CD4-positive, alpha-beta T cell treated with Interferon gamma for 1 hour (primary cell): ENCODE results near the gene ZNF365.
"Not testable (repeated sequence)": the region's sequence is repeated elsewhere in the genome, so short reads cannot be mapped to it uniquely, and the experiment has no call there.

Source experiments
- DNase-seq: peaks from one replicate; pipeline ENCODE4 v3.0.0-alpha.2; 2020

The ZNF365 gene, protein sequence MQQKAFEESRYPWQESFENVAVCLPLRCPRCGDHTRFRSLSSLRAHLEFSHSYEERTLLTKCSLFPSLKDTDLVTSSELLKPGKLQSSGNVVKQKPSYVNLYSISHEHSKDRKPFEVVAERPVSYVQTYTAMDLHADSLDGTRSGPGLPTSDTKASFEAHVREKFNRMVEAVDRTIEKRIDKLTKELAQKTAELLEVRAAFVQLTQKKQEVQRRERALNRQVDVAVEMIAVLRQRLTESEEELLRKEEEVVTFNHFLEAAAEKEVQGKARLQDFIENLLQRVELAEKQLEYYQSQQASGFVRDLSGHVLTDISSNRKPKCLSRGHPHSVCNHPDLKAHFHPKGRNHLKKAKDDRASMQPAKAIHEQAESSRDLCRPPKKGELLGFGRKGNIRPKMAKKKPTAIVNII

DNA sequence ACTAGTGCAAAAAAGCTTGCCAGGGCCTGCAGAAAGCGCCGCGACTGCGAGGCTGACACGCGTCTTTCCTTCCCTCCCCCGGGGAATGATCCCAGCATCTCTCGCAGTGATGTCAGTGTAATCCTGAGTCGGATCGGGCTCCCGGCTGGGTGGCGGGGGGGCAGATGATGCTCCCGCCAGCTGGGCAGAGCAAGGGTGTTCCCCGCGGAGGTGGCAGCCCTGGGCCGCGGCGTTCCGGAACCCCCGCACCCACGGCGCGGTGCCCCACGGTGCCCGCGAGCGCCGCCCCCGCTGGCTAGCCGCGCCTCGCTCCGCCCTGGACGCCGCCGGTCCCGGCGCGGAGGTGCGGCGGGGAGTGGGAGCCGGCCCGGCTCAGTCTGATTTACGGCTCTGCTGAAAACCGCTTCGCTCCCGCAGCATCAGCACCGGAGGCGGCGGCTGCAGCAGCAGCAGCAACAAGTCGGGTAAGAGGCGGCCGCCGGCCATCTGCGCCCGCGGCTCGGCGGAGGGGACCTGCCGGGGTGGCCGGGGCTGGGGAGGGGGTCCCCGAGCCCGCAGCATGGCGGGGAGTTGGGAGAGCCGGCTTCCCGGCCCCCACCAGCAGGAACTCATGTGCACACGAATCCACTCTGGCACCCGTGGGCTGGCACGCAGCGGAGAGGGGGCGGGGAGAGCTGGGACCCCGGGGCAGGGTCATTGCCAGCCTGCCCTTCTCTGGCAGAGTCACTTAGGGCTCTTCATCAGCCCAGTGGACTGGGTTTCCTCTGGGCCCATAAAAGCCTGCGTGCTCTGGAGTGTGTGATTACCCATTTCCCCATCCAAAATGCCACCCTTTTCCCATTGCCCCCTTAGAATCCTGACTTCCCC, at the start of gene ZNF365:
TSS of gene ZNF365 (plus strand) at position 375 of the 867 bp plus-strand sequence. CDS start 1,825 bp downstream, outside the sequence.
- peak; percentile 22 for DNase-seq

DNA sequence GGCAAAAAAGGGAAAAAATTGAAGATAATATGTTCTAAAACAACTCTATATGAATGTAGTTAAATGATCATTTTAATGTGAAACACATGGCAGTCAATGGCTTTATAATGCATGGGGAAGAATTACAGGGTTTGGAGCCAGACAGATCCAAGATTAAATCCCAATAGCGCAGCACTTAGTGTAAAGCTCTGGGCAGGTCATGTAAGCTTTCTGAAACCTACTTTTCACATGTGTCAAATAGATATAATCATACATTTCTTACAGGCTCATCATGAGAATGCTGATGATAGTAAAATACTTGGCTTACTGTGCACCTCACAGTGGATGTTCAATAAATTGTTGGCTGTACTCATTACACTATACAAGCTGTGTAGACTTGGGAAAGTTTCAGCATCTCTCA, 48.0 kb upstream of the ZNF365 start:
- no peak for DNase-seq

DNA sequence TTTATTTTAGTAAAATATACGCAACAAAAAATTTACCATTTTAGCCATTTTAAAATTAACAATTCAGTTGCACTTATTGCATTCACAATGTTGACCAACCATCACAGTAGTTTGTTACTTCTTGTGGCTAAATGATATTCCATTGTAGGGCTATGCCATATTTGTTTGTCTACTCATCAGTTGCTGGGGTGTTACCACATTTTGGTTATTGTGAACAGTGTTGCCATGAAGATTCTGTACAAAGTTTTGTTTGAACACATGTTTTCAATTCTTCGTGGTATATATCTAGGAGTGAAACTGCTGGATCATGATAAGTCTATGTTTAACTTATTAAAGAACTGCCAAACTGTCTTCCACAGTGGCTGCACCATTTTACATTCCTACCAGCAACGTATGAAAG, 46.3 kb upstream of the ZNF365 start:
- no peak for DNase-seq

DNA sequence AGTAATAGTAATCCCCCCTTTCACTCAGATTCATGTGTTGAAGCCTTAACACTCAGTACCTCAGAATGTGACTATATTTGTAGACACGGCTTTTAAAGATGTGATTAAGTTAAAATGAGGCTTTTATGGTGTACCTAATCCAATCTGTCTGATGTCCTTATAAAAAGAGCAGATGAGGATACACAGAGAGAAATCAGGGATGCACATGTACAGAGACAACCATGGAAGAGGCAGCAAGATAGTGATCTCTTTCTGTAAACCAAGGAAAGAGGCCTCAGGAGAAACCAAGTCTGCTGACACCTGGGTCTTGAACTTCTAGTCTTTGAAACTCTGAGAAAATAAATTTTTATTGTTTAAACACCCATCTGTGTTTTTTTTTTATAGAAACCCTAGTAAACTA, 44.0 kb upstream of the ZNF365 start:
- DNase-seq = no peak

DNA sequence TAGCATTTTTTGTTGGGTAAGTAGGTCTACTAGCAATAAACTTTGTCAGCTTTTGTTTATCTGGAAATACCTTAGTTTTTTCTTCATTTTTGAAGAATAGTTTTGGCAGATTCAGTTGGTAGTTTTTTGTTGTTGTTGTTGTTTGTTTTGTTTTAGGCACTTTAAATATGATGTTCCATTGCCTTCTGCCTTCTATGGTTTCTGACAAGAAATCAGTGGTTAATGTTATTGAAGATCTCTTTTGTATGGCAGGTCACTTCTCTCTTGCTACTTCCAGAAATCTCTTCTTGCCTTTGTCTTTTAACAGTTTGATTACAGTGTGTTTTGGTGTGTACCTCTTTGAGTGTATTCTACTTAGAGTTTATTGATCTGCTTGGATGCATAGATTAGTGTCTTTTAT, 41.8 kb upstream of the ZNF365 start:
- no peak for DNase-seq

DNA sequence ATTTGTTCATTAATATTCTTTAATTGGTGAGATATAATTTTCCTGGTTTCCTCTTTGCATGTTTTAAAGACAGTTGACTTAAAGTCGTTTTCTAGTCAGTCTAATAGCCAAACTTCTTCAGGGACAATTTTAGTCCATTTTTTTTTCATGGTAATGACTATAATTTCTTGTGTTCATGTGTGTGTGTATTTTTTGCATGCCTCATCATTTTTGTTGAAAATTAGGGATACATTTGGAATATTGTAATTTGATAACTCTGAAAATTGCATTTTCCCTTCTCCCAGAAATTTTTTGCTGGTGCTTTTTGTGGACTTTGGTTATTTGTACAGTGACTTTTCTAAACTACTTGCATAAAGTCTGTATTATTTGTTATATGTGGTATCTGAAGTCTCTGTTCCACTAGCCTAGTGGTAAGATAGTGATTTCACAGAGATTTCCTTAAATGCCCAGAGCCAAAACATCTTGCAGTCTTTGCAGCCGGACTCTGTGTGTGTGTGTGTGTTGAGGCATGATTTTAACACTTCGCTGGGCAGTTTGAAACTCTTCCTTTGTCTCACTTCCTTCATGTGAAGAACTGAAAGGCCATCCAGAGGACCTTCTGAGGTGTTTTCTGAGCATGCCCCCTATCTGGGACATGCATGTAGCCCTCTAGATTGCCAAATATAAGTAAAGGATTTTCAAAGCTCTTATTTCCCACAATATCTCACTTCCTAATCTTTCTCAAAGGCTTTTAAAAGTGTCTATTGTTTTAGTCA, 40.9 kb upstream of the ZNF365 start:
- no peak for DNase-seq

DNA sequence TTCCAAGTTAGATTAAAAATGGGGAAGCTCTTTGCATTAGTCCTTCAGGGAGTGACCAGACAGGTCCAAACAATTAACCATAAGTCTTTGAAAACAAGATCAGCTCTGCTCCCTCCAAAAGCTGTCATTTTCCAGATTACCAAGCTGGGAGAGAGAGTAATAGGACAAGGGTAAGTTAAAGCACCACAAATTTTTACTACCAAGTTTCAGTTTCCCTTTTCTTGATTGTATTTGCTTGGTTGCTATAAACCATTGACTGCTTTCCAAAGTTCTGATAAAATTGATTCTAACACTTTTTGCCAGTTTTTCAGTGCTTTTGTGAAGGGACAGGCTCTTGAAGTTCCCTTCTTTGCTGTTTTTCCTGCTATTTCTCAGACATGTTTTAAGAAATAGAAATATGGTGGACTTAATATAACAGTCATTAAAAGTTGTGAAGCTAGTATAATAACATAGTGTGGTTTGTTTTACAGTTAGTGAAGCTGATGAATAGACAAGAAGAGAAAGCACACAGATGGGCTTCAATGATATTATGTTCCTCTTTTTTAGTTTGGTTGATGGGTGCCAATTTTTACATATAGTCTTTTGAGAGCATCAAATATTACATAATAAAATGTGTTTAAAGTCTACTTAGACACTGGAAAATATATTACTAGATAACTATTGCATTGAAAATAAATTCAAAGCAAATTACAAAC, 40.0 kb upstream of the ZNF365 start:
- no peak for DNase-seq

DNA sequence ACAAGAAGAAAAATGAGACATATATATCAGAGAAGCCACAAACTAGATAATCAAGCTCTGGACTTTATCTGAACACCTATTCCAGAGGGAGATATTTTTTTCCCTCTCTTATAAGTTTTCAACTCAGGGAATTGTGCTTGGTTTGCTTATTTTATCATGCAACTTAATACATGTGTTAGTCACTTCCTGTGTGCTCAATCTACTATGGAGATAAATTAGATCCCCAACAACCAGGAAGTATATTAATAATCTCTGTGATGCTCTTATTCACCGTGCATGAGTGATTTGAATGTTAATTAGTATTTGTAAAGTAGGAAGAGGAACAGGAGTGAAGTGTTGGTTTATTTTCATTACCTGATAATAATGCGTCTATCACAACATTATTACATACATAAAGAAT, 38.8 kb upstream of the ZNF365 start:
- no peak for DNase-seq

DNA sequence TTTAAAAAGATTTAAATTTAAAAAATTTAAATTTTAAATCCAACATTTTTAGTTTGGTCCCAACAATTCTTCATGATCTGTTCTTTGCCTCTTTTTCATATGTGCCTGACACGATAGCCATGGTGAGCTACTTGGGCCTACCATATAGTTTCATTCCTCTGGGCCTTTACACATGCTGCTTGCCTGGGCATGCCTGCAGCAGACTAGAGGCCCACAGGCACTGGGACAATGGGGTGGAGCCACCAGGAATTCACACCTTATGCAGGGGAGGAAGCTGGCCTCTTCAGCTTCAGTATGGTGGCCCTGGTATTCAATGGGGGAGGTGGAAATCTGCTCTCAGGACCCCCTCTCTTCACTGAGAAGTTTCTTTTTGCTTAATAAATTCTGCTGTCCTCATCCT, 37.8 kb upstream of the ZNF365 start:
- DNase-seq = no peak

DNA sequence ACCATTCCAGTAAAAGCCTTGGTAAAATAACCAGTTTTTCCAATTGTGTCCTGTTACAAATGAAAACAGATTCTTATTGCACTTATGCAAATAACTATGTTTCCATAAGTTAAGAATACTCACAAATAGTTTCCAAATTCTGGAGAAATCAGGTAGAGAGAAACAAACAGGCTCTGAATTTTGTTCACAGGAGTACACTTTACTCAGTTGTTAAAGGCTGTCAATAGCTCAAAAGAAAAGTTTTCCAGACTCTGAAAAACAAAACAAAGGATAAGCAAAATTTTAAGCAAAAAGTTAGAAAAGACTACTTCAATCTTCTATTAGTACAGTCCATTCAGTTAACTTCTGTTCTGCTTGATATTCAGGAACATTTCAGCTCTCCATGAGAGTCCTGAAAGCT, 32.8 kb upstream of the ZNF365 start:
- no peak for DNase-seq

DNA sequence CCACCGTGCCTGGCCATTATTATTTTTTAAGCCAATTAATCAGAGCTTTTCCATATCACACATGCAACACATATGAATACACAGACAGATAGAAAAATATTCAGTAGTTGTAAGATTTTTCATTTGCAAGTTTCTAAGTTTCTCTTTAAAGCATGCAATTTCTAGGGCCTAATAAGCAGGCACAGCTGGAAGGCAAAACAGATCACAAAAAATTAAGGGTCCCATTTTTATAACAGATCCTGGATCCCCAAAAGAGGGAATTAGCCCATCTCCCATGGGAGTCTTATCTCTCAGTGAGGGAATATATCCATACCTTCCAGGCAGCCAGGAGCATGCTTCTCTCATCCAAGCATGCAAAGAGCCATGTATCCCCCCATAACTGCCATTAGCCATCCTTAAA, 31.2 kb upstream of the ZNF365 start:
- no peak for DNase-seq

DNA sequence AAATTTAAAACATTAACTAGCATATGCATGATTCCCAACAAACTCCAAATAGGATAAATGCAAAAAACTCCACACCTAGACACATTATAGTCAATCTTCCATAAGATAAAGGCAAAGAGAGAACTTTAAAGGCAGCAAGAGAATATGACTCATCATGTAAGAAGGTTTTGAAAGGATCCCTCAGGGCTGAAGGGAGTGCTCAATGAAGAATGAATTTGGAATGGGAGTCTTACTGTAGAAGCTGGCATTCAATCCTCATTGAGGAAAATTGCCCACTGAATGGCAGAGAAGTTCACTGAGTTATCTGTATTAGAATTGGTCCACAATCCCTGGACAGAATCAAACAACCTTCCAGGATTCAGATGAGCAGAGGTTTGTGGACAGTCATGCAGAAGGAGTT, 26.1 kb upstream of the ZNF365 start:
- no peak for DNase-seq

DNA sequence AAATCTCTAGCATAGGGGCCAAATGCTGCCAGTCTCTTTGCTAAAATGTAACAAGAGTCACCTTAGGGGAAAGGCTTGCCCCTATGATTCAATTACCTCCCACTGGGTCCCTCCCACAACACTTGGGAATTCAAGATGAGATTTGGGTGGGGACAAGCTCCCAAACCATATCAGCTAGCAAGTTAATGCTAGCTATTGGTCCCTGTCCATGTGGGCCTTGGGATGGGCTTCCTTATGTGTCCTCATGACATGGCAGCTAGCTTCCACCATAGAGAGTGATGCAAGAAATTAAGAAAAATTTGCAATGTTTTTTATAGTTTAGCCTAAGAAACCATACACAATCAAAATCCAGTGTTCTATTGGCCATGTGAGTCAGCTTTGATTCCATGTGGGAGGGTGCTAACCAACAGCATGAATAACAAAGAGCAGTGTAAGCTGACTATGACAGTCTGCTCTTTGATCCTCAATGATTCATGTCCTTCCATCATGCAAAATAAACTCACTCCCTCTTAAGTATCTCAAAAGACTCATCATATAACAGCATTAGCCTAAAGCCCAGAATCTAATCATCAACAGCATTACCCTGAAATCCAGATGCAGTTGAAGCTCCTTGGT, 21.7 kb upstream of the ZNF365 start:
- DNase-seq = no peak

DNA sequence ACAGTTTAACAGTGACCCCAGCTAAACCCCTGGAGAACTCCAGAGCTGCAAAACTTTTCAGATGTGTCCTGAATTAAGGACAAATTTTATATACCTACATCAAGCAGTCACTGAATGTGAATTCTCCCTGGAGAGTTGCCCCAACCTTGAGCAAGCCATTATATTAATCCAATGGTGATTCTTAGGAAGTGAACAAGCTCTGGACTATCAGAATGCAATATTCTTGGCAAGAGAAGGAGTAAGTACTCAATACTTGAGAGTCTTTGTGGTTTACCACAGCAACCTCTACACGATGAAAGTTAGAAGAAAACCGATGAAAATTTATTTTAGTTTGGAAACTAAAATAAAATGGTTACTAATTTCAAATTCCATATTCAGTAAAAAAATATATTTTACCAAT, 19.3 kb upstream of the ZNF365 start:
- DNase-seq = no peak

DNA sequence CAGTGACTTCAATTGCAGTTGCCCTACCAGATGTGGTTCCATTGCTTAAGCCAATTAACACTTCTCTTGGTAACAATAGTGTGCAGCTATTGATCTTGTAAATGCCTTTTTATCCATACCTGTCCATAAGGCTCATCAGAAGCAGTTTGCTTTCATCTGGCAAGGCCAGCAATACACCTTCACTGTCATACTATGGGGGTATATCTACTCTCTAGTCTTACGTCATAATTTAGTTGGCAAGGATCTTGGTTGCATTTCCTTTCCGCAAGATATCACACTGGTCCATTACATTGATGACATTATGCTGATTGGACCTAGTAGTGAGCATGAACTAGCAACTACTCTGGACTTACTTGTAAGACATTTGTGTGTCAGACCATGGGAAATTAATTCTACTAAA, 17.7 kb upstream of the ZNF365 start:
- DNase-seq = no peak

DNA sequence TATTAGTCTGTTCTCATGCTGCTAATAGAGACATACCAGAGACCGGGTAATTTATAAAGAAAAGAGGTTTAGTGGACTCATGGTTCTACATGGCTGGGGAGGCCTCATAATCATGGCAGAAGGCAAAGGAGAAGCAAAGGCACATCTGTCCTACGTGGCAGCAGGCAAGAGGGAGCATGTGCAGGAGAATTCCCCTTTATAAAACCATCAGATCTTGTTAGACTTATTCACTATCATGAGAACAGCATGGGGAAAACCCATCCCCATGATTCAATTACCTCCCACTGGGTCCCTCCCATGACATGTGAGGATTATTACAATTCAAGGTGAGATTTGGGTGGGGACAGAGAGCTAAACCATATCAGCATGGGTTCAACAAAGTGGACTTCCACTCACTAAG, 16.0 kb upstream of the ZNF365 start:
- not testable (repeated sequence) for DNase-seq

DNA sequence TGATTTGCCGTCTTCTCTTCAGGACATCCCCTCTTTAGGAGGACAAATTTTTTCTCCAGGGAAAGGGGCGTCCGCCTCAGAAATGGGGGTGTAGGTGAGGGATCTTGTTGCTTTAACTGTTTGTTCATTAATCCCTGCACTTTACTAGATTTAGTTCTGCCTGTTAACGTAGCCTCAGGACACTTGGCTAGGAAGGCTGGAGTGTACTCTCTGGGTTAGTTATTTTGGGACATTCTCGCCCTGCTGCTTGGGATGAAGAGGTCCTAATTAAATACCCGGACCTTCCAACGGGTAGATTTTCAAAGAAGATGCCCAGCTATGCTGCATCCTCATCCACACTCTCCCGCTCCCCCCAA, 552 bp upstream of the ZNF365 start:
- no peak for DNase-seq

DNA sequence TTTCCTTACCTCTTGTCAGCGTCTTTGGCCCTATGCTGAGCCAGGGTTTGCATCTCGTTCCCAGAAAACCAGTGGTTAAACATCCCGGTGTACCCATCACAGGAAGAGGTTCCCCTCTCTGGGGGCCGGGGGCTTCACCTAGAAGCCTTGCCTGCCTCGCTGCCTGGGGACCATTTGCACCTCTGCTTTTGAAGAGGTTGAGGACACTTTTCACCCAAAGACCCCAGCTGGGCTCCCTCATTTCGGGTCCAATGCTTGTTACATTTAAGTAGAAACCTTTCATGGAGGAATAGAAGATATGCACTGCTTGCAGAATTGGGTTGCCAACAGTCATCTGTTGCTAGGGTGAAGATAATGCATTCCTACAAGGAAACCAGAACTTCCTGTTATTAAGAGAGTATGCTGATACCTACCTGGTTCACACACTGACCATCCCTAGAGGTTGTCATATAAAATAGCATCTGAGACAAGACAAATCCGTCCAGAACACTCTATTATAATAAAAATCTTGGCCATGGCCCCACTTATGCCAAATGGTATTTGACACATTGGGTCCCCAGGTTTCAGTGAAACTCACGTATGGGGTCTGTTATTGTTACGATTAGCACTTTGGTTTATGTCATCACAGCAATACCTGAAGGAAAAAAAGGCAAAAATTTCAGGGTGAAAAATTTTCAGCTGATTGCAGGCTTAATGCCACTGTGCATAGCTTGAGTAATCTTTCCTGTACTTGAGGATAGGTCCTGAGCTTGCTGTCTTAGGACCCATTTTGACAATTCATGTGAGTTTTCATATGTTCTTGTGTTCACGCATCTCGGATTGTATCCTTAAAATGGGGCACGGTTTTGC, 917 bp downstream of the ZNF365 start:
- DNase-seq = no peak

DNA sequence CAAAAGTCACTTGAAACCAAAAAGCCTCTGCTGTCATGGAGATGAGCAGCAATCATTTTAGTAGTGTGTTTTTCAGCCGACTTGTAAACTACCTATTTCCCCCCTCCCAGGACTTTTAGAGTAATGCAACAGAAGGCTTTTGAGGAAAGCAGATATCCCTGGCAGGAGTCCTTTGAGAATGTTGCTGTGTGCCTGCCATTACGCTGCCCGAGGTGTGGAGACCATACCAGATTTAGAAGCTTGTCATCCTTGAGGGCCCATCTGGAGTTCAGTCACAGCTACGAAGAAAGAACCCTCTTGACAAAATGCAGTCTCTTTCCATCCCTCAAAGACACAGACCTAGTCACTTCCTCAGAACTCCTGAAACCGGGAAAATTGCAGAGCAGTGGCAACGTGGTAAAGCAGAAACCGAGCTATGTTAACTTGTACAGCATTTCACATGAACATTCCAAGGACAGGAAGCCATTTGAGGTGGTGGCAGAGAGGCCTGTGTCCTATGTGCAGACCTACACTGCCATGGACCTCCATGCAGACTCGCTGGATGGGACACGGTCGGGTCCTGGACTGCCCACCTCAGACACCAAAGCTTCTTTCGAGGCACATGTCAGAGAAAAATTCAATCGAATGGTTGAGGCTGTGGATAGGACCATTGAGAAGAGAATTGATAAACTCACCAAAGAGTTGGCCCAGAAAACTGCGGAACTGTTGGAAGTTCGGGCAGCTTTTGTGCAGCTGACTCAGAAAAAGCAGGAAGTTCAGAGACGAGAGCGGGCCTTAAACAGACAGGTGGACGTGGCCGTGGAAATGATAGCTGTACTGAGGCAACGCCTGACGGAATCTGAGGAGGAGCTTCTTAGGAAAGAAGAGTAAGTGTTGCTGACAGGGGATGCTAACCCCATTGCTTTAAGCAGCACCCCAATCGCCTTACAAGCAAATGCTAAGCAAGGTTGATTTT, 2.2 kb downstream of the ZNF365 start:
- DNase-seq = no peak

DNA sequence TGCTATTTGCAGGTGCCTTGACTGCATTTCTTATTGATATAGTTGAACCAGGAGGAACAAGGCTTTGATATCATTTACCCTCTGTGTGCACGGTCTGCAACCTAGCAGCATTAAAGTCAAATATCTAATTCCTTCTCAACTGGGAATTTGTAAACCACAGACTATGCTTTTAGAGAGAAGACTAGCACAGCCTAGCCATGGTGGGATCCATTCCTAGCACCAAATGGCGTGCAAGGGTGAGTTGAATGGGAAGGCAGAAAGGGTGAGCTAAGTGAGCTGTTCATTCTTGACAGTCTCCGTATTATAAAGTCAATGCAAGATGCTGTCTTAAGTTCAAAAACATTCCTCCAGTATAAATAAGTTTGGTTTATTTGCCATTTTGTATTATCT, 2.9 kb downstream of the ZNF365 start:
- no peak for DNase-seq
